Epithelial cell of esophagus (primary cell): ENCODE results near the gene PDE1A.

Source experiments
- DNase-seq: peaks from one replicate; pipeline ENCODE4 v3.0.0; 2010; ENCODE audit warnings: low read depth
- H3K4me3 ChIP-seq: 2 replicates; pipeline ENCODE4 v1.5.1; 2011; ENCODE audit warnings: mild to moderate bottlenecking, low read length, control low read depth
- TF ChIP-seq, protein P1 (sequence below): IDR thresholded peaks from 2 replicates; pipeline ENCODE4 v1.5.1; 2011; ENCODE audit warnings: low read depth, mild to moderate bottlenecking, low read length, control low read depth, inconsistent platforms; ENCODE audit not compliant: insufficient read depth; ENCODE audit errors: missing control alignments

The PDE1A gene

GRCh38 chr2:182098648-182099047 lies 328.2 kb downstream of the PDE1A start:
- DNase-seq = no peak

DNA sequence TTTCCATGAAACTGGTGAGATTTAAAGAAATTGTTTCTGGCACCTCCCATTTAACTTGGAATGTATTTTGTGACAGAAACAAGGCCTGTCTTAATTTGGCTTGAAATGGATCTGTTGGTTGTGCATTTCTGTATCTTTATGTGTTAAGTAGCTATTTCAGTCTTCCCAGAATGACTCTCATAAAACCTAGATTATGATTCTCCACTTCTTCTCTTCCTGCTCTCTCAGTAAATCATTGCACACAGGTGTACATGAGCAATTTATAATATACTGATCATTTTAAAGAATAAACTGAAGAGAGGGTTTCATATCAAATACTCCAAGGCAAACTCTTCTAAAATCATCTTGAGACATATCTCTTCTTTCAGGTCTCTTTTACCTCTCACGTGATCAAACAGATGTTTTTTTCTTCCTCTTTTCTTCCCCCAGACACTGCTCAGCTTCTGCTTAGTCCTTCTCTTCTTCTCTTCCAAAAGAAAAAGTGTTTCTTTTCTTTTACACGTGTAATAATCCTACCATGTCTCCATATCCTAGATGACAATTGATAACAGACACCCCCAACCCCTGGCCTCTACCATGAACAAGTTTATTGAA lies 329.2 kb downstream of the PDE1A start:
- TF ChIP-seq, protein P1, sequence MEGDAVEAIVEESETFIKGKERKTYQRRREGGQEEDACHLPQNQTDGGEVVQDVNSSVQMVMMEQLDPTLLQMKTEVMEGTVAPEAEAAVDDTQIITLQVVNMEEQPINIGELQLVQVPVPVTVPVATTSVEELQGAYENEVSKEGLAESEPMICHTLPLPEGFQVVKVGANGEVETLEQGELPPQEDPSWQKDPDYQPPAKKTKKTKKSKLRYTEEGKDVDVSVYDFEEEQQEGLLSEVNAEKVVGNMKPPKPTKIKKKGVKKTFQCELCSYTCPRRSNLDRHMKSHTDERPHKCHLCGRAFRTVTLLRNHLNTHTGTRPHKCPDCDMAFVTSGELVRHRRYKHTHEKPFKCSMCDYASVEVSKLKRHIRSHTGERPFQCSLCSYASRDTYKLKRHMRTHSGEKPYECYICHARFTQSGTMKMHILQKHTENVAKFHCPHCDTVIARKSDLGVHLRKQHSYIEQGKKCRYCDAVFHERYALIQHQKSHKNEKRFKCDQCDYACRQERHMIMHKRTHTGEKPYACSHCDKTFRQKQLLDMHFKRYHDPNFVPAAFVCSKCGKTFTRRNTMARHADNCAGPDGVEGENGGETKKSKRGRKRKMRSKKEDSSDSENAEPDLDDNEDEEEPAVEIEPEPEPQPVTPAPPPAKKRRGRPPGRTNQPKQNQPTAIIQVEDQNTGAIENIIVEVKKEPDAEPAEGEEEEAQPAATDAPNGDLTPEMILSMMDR = no peak
- DNase-seq = no peak
- no peak overlapping the region for H3K4me3 ChIP-seq

More at GRCh38 chr2:182098648-182099047, 328.2 kb downstream of the PDE1A start:
- no peak overlapping the region for H3K4me3 ChIP-seq
- TF ChIP-seq, protein P1 = no peak

- TF ChIP-seq, protein P1 = no peak
- DNase-seq = no peak
- H3K4me3 ChIP-seq = no peak overlapping the region
Observed at GRCh38 chr2:182090486-182090885, 336.4 kb downstream of the PDE1A start.
